Neural cell (in vitro differentiated cells): ENCODE measurements around the gene SLCO4A1. TPM values are rescaled to one million over a fixed set of nuclear protein-coding genes. Genes with fewer than 3 reads are reported as not detected.

Source experiments
- H2AFZ ChIP-seq: fragments of 200-600, 300-800 bp; sonication (generic), shearing (Covaris generic); 2 replicates; pipeline ENCODE4 v1.6.0; 2014; ENCODE audit warnings: low read depth, mild to moderate bottlenecking, antibody characterized with exemption, low read length, moderate library complexity
- H3F3A ChIP-seq: fragments of 200-600 bp; shearing (Covaris generic); 2 replicates; pipeline ENCODE4 v1.6.1; 2016; ENCODE audit warnings: mild to moderate bottlenecking, moderate library complexity, mixed read lengths, antibody characterized with exemption, low read length; ENCODE audit not compliant: insufficient read depth, poor library complexity, severe bottlenecking
- H3K27ac ChIP-seq: fragments of 200-600, 300-800 bp; sonication (generic), shearing (Covaris generic); 2 replicates; pipeline ENCODE4 v1.5.1; 2014; ENCODE audit warnings: mild to moderate bottlenecking, low read length, moderate library complexity
- H3K27me3 ChIP-seq: fragments of 300-800, 200-600 bp; sonication (generic), shearing (Covaris generic); 2 replicates; pipeline ENCODE4 v1.6.0; 2014; ENCODE audit warnings: mild to moderate bottlenecking, low read depth, low read length, moderate library complexity; ENCODE audit not compliant: insufficient read depth
- H3K36me3 ChIP-seq: fragments of 300-800, 200-600 bp; sonication (generic), shearing (Covaris generic); 2 replicates; pipeline ENCODE4 v1.5.1; 2014; ENCODE audit warnings: mild to moderate bottlenecking, antibody characterized with exemption, low read length, moderate library complexity; ENCODE audit not compliant: insufficient read depth
- H3K4me2 ChIP-seq: fragments of 300-800, 200-600 bp; sonication (generic), shearing (Covaris generic); 2 replicates; pipeline ENCODE4 v1.6.0; 2014; ENCODE audit warnings: mild to moderate bottlenecking, low read length
- H3K4me3 ChIP-seq: fragments of 300-800, 200-600 bp; sonication (generic), shearing (Covaris generic); 2 replicates; pipeline ENCODE4 v1.5.1; 2014; ENCODE audit warnings: mild to moderate bottlenecking, low read length, moderate library complexity
- H3K79me2 ChIP-seq: fragments of 200-600 bp; shearing (Covaris generic); replicated peaks from 2 replicates; pipeline ENCODE4 v1.6.0; 2014; ENCODE audit warnings: mild to moderate bottlenecking, low read length, moderate library complexity; ENCODE audit not compliant: insufficient read depth
- H3K9ac ChIP-seq: fragments of 300-800, 200-600 bp; sonication (generic), shearing (Covaris generic); 2 replicates; pipeline ENCODE4 v1.6.1; 2016; ENCODE audit warnings: mild to moderate bottlenecking, low read length, mixed read lengths
- H3K9me2 ChIP-seq: fragments of 200-600 bp; shearing (Covaris generic); 2 replicates; pipeline ENCODE4 v1.6.1; 2016; ENCODE audit warnings: mild to moderate bottlenecking, low read length, mixed read lengths; ENCODE audit not compliant: insufficient read depth
- H3K9me3 ChIP-seq: fragments of 200-600, 300-800 bp; sonication (generic), shearing (Covaris generic); 2 replicates; pipeline ENCODE4 v1.6.1; 2016; ENCODE audit warnings: mild to moderate bottlenecking, mixed run types, low read length, moderate library complexity, mixed read lengths
- H4K20me1 ChIP-seq: fragments of 200-600 bp; shearing (Covaris generic); 2 replicates; pipeline ENCODE4 v1.6.1; 2016; ENCODE audit warnings: mild to moderate bottlenecking, mixed run types; ENCODE audit not compliant: insufficient read depth
- CTCF ChIP-seq: fragments of 450-650 bp; IDR thresholded peaks from 2 replicates; pipeline ENCODE4 v1.5.1; 2014; ENCODE audit warnings: antibody characterized with exemption, mild to moderate bottlenecking, moderate library complexity; ENCODE audit not compliant: poor library complexity, severe bottlenecking
- EP300 ChIP-seq: fragments of 450-650 bp; conservative IDR thresholded peaks from 2 replicates; pipeline ENCODE4 v1.6.1; 2014; ENCODE audit warnings: antibody characterized with exemption, mild to moderate bottlenecking, moderate library complexity; ENCODE audit not compliant: poor library complexity, severe bottlenecking
- EZH2 ChIP-seq: fragments of 200-600, 300-800 bp; shearing (Covaris generic), sonication (generic); IDR thresholded peaks from 2 replicates; pipeline ENCODE4 v1.6.1; 2014; ENCODE audit warnings: antibody characterized with exemption, low read length, borderline replicate concordance, mild to moderate bottlenecking; ENCODE audit not compliant: insufficient read depth, poor library complexity, severe bottlenecking
- MXI1 ChIP-seq: fragments of 450-650 bp; conservative IDR thresholded peaks from 2 replicates; pipeline ENCODE4 v1.6.1; 2014; ENCODE audit warnings: antibody characterized with exemption, mild to moderate bottlenecking; ENCODE audit not compliant: poor library complexity, severe bottlenecking
- POLR2AphosphoS5 ChIP-seq: IDR thresholded peaks from 2 replicates; pipeline ENCODE4 v1.6.1; 2012
- RAD21 ChIP-seq: fragments of 450-650 bp; conservative IDR thresholded peaks from 2 replicates; pipeline ENCODE4 v1.6.1; 2014; ENCODE audit warnings: antibody characterized with exemption, mild to moderate bottlenecking, moderate library complexity
- REST ChIP-seq: IDR thresholded peaks from 2 replicates; pipeline ENCODE4 v1.6.1; 2012; ENCODE audit warnings: borderline replicate concordance
- SMC3 ChIP-seq: fragments of 450-650 bp; conservative IDR thresholded peaks from 2 replicates; pipeline ENCODE4 v1.6.1; 2014; ENCODE audit warnings: antibody characterized with exemption, mild to moderate bottlenecking, moderate library complexity; ENCODE audit not compliant: poor library complexity
- TAF1 ChIP-seq: IDR thresholded peaks from 2 replicates; pipeline ENCODE4 v1.6.1; 2012; ENCODE audit warnings: low read depth
- polyA plus RNA-seq: library from polyadenylated mRNA; depleted of rRNA; stranded (reverse); fragments of >200 nt; gene quantifications from 2 replicates; pipeline ENCODE4 v1.2.3, GENCODE V29; 2014

SLCO4A1 gene
- polyA plus RNA-seq, 1 donor from 2014 or later = 3.5 TPM

- H3K4me3 ChIP-seq = no peak overlapping the region
- no peak overlapping the region for H3K27ac ChIP-seq
- H3K9me2 ChIP-seq = no peaks in the 10 kb centered on the region
- H3F3A ChIP-seq = no peaks in the 10 kb centered on the region
- H3K9ac ChIP-seq = no peak overlapping the region
- no peak overlapping the region for H2AFZ ChIP-seq
- H3K36me3 ChIP-seq = no peaks in the 10 kb centered on the region
- no peaks in the 10 kb centered on the region for H3K79me2 ChIP-seq
- no peak for TF ChIP-seq EP300
- no peak for TF ChIP-seq REST
- TF ChIP-seq EZH2 = no peak
- TF ChIP-seq CTCF = no peak
- no peak for TF ChIP-seq SMC3
- TF ChIP-seq MXI1 = no peak
- TF ChIP-seq POLR2AphosphoS5 = no peak
- no peak for TF ChIP-seq TAF1
- TF ChIP-seq RAD21 = no peak
- no peak overlapping the region for H3K4me2 ChIP-seq
- H3K9me3 ChIP-seq = no peaks in the 10 kb centered on the region
- H3K27me3 ChIP-seq = no peaks in the 10 kb centered on the region
- no peaks in the 10 kb centered on the region for H4K20me1 ChIP-seq
Measured at GRCh38 chr20:62624325-62624690, 18.0 kb upstream of the SLCO4A1 start.

GRCh38 chr20:62624719-62625453 is 17.4 kb upstream of the SLCO4A1 start:
- no peak overlapping the region for H3K9ac ChIP-seq
- H3K79me2 ChIP-seq = no peaks in the 10 kb centered on the region
- H4K20me1 ChIP-seq = no peaks in the 10 kb centered on the region
- no peak overlapping the region for H3K4me2 ChIP-seq
- no peak for TF ChIP-seq SMC3
- TF ChIP-seq REST = no peak
- TF ChIP-seq EZH2 = no peak
- TF ChIP-seq TAF1 = no peak
- TF ChIP-seq MXI1 = no peak
- no peak for TF ChIP-seq POLR2AphosphoS5
- no peak for TF ChIP-seq EP300
- no peak for TF ChIP-seq CTCF
- TF ChIP-seq RAD21 = no peak
- no peaks in the 10 kb centered on the region for H3K9me2 ChIP-seq
- H3K9me3 ChIP-seq = no peaks in the 10 kb centered on the region
- H3K4me3 ChIP-seq = no peak overlapping the region
- H3K27ac ChIP-seq = no peak overlapping the region
- H2AFZ ChIP-seq = no peak overlapping the region
- H3K27me3 ChIP-seq = no peaks in the 10 kb centered on the region
- no peaks in the 10 kb centered on the region for H3K36me3 ChIP-seq
- H3F3A ChIP-seq = no peaks in the 10 kb centered on the region
